Bronchial epithelial cell (primary cell): ENCODE measurements around the gene APBB2. TPM values are rescaled to one million over a fixed set of nuclear protein-coding genes. Genes with fewer than 3 reads are reported as not detected.

Experiments
- DNase-seq: peaks from one replicate; pipeline ENCODE4 v3.0.0-alpha.2; 2010; ENCODE audit warnings: low read depth
- FAIRE-seq: peaks from 2 replicates; lab custom pipeline; 2011; peaks lifted over from hg19 to GRCh38; lab: Jason Lieb, UNC
- H3K27me3 ChIP-seq: 2 replicates; pipeline ENCODE4 v1.5.1; 2011; ENCODE audit warnings: low read length; ENCODE audit not compliant: control insufficient read depth, insufficient read depth
- H3K36me3 ChIP-seq: 2 replicates; pipeline ENCODE4 v1.5.1; 2011; ENCODE audit warnings: low read length; ENCODE audit not compliant: control insufficient read depth, insufficient read depth
- H3K4me3 ChIP-seq: 2 replicates; pipeline ENCODE4 v1.5.1; 2011; ENCODE audit warnings: mild to moderate bottlenecking, low read depth, low read length, control low read depth
- CTCF ChIP-seq: IDR thresholded peaks from 2 replicates; pipeline ENCODE4 v1.5.1; 2011; ENCODE audit warnings: mild to moderate bottlenecking, moderate library complexity, low read length, control low read depth, inconsistent platforms; ENCODE audit not compliant: insufficient read depth, severe bottlenecking
- total RNA-seq: library from RNA; depleted of rRNA; stranded (reverse); fragments of >200 nt; gene quantifications from 2 replicates; pipeline ENCODE4 v1.2.1, GENCODE V29; 2014

Gene APBB2
- total RNA-seq, 1 donor from 2014 or later: 39.2 TPM

GRCh38 chr4:40833212-40833611 lies 381.1 kb downstream of the APBB2 start:
- FAIRE-seq (no peak), DNase-seq (no peak)
- Histone ChIP-seq H3K36me3 (peaks cover 11% of the 10 kb centered on the region), H3K27me3 (no peaks in the 10 kb centered on the region), H3K4me3 (no peak overlapping the region)
- no peak for TF ChIP-seq CTCF

- H3K4me3 ChIP-seq: no peak overlapping the region
- H3K36me3 ChIP-seq: peaks cover 13% of the 10 kb centered on the region
- no peak for FAIRE-seq
- DNase-seq: no peak
- no peak for TF ChIP-seq CTCF
- no peaks in the 10 kb centered on the region for H3K27me3 ChIP-seq
Measured at GRCh38 chr4:40832175-40832574, 382.2 kb downstream of the APBB2 start.

GRCh38 chr4:40831146-40831907 lies 383.0 kb downstream of the APBB2 start:
- FAIRE-seq: no peak
- Histone ChIP-seq H3K27me3 (no peaks in the 10 kb centered on the region), H3K4me3 (no peak overlapping the region), H3K36me3 (peaks cover 14% of the 10 kb centered on the region)
- no peak for DNase-seq
- TF ChIP-seq CTCF: no peak

- Histone ChIP-seq H3K4me3 (no peak overlapping the region), H3K36me3 (peaks cover 10% of the 10 kb centered on the region), H3K27me3 (no peaks in the 10 kb centered on the region)
- no peak for FAIRE-seq
- TF ChIP-seq CTCF: no peak
- no peak for DNase-seq
Measured at GRCh38 chr4:40829586-40829985, 384.8 kb downstream of the APBB2 start.

GRCh38 chr4:40828661-40829060 lies 385.7 kb downstream of the APBB2 start:
- Histone ChIP-seq H3K27me3 (no peaks in the 10 kb centered on the region), H3K36me3 (peaks cover 10% of the 10 kb centered on the region), H3K4me3 (no peak overlapping the region)
- FAIRE-seq (no peak), DNase-seq (no peak)
- no peak for TF ChIP-seq CTCF

- Histone ChIP-seq H3K36me3 (peaks cover 13% of the 10 kb centered on the region), H3K4me3 (no peak overlapping the region), H3K27me3 (no peaks in the 10 kb centered on the region)
- DNase-seq: no peak
- FAIRE-seq: no peak
- no peak for TF ChIP-seq CTCF
Measured at GRCh38 chr4:40827758-40828157, 386.6 kb downstream of the APBB2 start.
